ENCODE data around the gene PDP2. TPM values are rescaled to one million over a fixed set of nuclear protein-coding genes. Genes with fewer than 3 reads are reported as not detected.

The PDP2 gene
- total RNA-seq, 4 donors from 2014 or later = 4.9 to 36.2 (median 11.5) TPM

- Histone ChIP-seq H3K9me3 (no peaks in the 10 kb centered on the region), H3K27ac (no peak overlapping the region), H3K27me3 (no peaks in the 10 kb centered on the region), H3K4me1 (peaks cover 8 to 37% (median 28%) of the 10 kb centered on the region in 4 donors), H3K36me3 (peaks cover 0 to 33% (median 13%) of the 10 kb centered on the region in 4 donors), H3K4me3 (no peak overlapping the region)
- TF ChIP-seq POLR2A (IDR thresholded peaks at IDR 0.05) (no peak), POLR2AphosphoS5 (IDR thresholded peaks at IDR 0.05) (no peak), EP300 (IDR thresholded peaks at IDR 0.05; ENCODE audit: low read depth) (no peak)
- TF ChIP-seq, protein P1, sequence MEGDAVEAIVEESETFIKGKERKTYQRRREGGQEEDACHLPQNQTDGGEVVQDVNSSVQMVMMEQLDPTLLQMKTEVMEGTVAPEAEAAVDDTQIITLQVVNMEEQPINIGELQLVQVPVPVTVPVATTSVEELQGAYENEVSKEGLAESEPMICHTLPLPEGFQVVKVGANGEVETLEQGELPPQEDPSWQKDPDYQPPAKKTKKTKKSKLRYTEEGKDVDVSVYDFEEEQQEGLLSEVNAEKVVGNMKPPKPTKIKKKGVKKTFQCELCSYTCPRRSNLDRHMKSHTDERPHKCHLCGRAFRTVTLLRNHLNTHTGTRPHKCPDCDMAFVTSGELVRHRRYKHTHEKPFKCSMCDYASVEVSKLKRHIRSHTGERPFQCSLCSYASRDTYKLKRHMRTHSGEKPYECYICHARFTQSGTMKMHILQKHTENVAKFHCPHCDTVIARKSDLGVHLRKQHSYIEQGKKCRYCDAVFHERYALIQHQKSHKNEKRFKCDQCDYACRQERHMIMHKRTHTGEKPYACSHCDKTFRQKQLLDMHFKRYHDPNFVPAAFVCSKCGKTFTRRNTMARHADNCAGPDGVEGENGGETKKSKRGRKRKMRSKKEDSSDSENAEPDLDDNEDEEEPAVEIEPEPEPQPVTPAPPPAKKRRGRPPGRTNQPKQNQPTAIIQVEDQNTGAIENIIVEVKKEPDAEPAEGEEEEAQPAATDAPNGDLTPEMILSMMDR (IDR thresholded peaks at IDR 0.05) = no peak
- in situ Hi-C loops (cut with MboI; ENCODE audit: low pct_ligation_motif_present in 1 of 4, low pct_unique_long_range_greater_than_20kb in 1 of 4, low sequenced_read_pairs in 3 of 4) = no loop called here
- no peak for DNase-seq
- intact Hi-C loops (cut with DNase I; ENCODE audit: low total_unique reads) = no loop called here
Observed at GRCh38 chr16:66939366-66939765, 59.1 kb downstream of the PDP2 start.

GRCh38 chr16:66940236-66940635 is 59.9 kb downstream of the PDP2 start:
- no peak overlapping the region for H3K27ac ChIP-seq
- no peaks in the 10 kb centered on the region for H3K27me3 ChIP-seq
- no peaks in the 10 kb centered on the region for H3K9me3 ChIP-seq
- intact Hi-C loops (cut with DNase I; ENCODE audit: low total_unique reads) = loop anchor here (5.0 kb wide), 1 partner anchor 1287 kb away; no protein-coding TSS in a partner anchor
- no peak overlapping the region for H3K4me3 ChIP-seq
- peaks cover 0 to 33% (median 13%) of the 10 kb centered on the region in 4 donors for H3K36me3 ChIP-seq
- in situ Hi-C loops (cut with MboI; ENCODE audit: low pct_ligation_motif_present in 1 of 4, low pct_unique_long_range_greater_than_20kb in 1 of 4, low sequenced_read_pairs in 3 of 4) = no loop called here
- no peak for DNase-seq
- peaks cover 8 to 35% (median 26%) of the 10 kb centered on the region in 4 donors for H3K4me1 ChIP-seq
- TF ChIP-seq EP300 (IDR thresholded peaks at IDR 0.05; ENCODE audit: low read depth) (no peak), POLR2A (IDR thresholded peaks at IDR 0.05) (no peak), POLR2AphosphoS5 (IDR thresholded peaks at IDR 0.05) (no peak)
- TF ChIP-seq, protein P1 (IDR thresholded peaks at IDR 0.05) = no peak
- WGBS, 2 donors (ENCODE audit: low coverage in 1 of 2) = 94 to 100% methylated on average over 1 to 16 of the region's 16 CpGs

Other genes starting within 250 kb of the PDP2 start
- 100 to 1,000 TPM in 3 of 4 donors, 10 to 100 TPM in 1; 77.0 to 167 (median 163) TPM for gene CMTM4, start 183.8 kb upstream of the PDP2 start, total RNA-seq
- 100 to 1,000 TPM; 199 to 393 (median 284) TPM for gene DYNC1LI2, start 128.9 kb upstream of the PDP2 start, total RNA-seq
- under 1 TPM in 1 of 4 donors, not detected in 3; 0.32 TPM for gene TERB1, start 78.9 kb upstream of the PDP2 start, total RNA-seq
- 10 to 100 TPM; 25.3 to 45.1 (median 32.1) TPM for gene NAE1, start 49.5 kb upstream of the PDP2 start, total RNA-seq
- gene CA7, start 36.1 kb upstream of the PDP2 start, total RNA-seq = 100 to 1,000 TPM; 107 to 237 (median 152) TPM
- 1 to 10 TPM in 2 of 4 donors, under 1 TPM in 1, not detected in 1; 0.20 to 2.4 (median 1.8) TPM for gene CDH16, start 38.4 kb downstream of the PDP2 start, total RNA-seq
- 10 to 100 TPM in 1 of 4 donors, 1 to 10 TPM in 2, not detected in 1; 3.5 to 15.3 (median 4.2) TPM for gene RRAD, start 45.0 kb downstream of the PDP2 start, total RNA-seq
- gene CIAO2B, start 53.9 kb downstream of the PDP2 start, total RNA-seq = 10 to 100 TPM; 15.3 to 93.8 (median 51.6) TPM
- 1,000 to 10,000 TPM in 2 of 4 donors, 100 to 1,000 TPM in 2; 462 to 1,338 (median 921) TPM for gene CES2, start 55.0 kb downstream of the PDP2 start, total RNA-seq
- 100 to 1,000 TPM; 247 to 616 (median 291) TPM for gene CES3, start 80.8 kb downstream of the PDP2 start, total RNA-seq
- 10 to 100 TPM in 3 of 4 donors, 1 to 10 TPM in 1; 9.7 to 24.7 (median 15.7) TPM for gene CES4A, start 108.1 kb downstream of the PDP2 start, total RNA-seq
- gene CBFB, start 148.6 kb downstream of the PDP2 start, total RNA-seq = 100 to 1,000 TPM in 1 of 4 donors, 10 to 100 TPM in 3; 19.7 to 106 (median 33.1) TPM
- gene PHAF1, start 229.4 kb downstream of the PDP2 start, total RNA-seq = 10 to 100 TPM; 13.3 to 23.8 (median 17.7) TPM

Data from transverse colon (tissue), 4 donors.